Amniotic stem cell (primary cell): ENCODE data around the gene RPGRIP1L.

Experiments used
- DNase-seq: peaks from one replicate; lab custom pipeline; 2025; lab: John Stamatoyannopoulos, UW

RPGRIP1L gene

DNA sequence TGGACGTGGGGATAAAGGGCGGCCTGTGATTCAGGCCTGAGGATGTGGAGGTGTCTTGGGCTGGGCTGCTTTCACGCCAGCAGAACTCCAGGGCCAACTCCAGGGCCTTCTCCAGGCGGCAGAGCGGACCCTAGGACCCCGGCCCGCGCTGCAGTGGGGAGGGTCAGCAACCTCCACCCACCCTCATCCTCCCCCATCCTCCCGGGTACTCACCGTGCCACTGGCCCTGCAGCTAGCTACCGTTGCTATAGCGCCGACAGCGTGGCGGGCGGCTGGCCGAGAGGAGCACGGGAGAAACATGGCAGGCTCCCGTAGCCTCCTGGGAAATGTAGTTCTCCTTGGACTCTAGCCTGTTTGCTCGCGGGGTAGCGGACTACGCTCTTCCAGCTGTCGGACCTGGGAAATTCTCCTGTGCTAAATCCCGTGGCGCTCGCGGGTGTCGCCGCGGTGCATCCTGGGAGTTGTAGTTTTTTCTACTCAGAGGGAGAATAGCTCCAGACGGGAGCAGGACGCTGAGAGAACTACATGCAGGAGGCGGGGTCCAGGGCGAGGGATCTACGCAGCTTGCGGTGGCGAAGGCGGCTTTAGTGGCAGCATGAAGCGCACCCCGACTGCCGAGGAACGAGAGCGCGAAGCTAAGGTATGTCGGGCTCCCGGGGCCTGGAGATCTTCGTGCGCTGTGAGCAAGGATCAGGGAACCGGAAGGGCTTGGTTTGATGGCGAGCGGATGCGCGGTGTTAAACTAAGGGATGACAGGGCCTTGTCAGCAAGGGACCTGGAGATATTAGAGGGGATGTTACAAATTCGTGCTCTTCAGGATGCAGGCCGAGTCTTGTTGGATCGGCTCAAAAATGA, at the start of gene RPGRIP1L, which contains the start of gene FTO:
TSS of gene RPGRIP1L (minus strand) at position 270 of the 855 bp plus-strand sequence. CDS start 3,136 bp downstream, outside the sequence.
TSS of gene FTO (plus strand) at position 567 of the 855 bp plus-strand sequence.
- DNase-seq, result peak; percentile 99

GRCh38 chr16:53753431-53753830, 49.8 kb upstream of the RPGRIP1L start:
- no peak for DNase-seq

- DNase-seq, result no peak
These were observed 48.9 kb upstream of the RPGRIP1L start for GRCh38 chr16:53752560-53752959.

GRCh38 chr16:53745753-53746266, 42.2 kb upstream of the RPGRIP1L start:
- peak; percentile 32 for DNase-seq

GRCh38 chr16:53745086-53745485, 41.4 kb upstream of the RPGRIP1L start:
- no peak for DNase-seq

GRCh38 chr16:53744449-53744848, 40.8 kb upstream of the RPGRIP1L start:
- DNase-seq, result no peak

DNA sequence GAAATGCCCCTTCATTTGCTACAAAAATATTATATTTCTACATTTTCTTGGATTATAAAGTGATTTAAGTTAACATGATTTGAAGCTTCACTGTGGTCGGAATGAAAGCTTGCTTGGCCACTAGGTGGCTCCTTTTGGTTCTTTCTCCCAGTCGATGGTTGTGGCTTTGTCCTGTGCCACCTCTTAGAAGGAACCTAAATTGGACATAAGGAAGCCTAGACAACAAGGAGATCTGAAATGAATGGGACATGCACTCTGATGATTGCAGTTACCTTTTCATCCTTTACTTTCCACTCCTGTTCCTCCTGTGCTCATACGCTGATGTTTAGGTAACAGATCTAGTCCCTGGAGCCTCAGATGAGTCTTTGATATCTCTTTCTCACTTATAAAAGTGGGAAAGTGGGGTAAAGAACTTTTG, 39.5 kb upstream of the RPGRIP1L start:
- DNase-seq, result no peak

GRCh38 chr16:53741546-53741945, 37.9 kb upstream of the RPGRIP1L start:
- no peak for DNase-seq

- no peak for DNase-seq
These were observed 37.4 kb upstream of the RPGRIP1L start for GRCh38 chr16:53740933-53741531.

DNA sequence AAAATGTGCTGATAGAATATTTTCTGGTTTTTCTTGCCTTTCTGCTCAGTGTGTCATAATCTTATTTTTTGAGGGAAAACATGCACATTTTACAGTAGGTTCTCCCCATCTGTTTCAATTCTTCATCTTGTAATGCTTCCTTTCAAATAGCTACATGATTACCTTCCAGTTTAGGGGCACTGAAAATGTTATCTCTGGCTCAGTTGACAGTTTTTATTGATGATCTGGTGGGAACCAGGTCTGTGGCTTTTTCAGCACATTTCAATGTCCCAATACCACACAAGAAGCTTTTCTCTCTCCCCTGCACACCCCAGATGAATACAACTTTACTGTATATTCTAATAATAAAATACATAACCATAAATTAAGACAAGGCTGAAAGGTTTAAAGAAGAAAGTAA, 36.8 kb upstream of the RPGRIP1L start:
- DNase-seq, result no peak

GRCh38 chr16:53737552-53737951, 33.9 kb upstream of the RPGRIP1L start:
- DNase-seq, result no peak

DNA sequence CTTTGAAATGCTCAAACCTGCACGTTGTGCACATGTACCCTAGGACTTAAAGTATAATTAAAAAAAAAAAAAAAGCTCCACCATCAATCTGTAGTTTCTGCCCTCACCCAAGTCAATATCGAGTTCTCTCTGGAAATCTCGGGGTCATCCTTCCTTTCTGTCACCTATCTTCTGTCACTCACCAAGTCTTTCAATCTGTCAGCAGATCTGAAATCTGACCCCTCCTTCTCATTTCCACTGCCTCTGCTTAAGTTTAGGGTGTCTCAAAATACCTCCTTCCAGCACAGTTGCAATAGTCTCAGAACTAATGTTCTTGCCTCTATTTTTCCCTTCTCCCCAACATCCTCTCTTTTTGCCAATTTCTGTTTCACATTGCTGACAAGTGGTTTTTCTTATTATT, 32.6 kb upstream of the RPGRIP1L start:
- DNase-seq, result no peak

DNA sequence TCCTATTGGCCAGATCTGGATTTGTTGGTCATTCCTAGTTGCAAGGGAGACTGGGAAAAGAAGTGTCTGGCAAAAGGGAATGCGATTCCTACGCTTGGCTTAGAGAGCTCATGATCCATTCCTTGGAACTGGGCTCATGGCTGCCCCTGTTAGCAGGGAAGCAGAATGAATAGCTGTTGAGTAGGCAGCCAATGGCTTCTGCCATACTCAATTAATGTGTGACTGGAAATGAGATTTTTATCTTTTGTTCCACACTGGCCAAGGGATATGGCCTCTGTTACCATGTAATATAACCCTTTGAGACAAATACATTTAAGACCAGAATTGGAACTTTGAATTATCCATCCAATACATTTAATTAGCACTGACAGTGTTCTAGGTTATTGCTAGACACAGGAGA, 31.2 kb upstream of the RPGRIP1L start:
- no peak for DNase-seq

DNA sequence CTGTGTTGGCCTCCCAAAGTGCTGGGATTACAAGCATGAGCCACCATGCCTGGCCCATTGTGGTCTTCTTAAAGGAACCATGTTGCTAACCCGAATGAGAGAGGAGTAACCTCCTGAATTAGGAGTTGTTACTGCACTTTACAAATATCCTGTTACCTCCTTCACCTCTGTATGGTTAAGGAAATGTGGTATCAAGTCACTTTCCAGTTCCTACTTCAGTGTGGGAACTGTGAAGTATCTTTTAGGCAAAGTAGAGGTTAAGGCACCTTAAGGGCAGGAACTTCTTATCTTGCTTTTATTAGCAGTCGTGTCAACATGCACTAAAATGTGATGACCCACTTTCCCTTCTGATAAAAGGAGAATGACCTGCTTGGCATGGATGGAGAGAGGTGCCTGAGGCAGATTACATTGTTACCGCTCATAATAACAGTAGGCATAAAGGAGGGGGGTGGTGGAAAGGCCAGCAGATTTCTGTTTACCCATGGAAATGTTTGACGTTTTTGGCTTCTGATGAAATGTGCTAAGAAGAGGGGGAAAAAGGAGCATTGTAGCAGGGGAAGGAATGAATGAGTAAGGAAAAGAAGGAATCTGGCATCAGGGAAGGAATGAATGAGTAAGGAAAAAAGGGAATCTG, 28.8 kb upstream of the RPGRIP1L start:
- DNase-seq, result peak; percentile 19

- no peak for DNase-seq
These were observed 27.0 kb upstream of the RPGRIP1L start for GRCh38 chr16:53730693-53731092.

DNA sequence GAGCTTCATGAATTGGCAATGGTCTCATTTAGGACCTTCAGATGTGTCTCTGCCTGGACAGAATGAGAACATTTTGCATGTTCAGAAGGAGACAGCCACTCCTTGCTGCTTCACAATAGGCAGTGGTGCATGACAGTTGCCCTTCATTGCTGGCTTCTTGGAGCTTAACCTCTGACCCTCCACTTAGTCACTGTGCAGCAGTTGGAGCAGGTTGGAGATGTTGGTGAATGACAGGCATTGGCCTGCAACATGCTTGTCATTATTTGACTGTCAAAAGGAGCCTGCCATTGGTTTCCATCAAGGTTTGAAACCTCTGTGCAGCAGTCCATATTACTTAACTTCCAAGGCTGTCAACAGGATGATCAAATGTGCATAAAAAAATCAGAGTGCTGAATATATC, 23.0 kb upstream of the RPGRIP1L start:
- no peak for DNase-seq

DNA sequence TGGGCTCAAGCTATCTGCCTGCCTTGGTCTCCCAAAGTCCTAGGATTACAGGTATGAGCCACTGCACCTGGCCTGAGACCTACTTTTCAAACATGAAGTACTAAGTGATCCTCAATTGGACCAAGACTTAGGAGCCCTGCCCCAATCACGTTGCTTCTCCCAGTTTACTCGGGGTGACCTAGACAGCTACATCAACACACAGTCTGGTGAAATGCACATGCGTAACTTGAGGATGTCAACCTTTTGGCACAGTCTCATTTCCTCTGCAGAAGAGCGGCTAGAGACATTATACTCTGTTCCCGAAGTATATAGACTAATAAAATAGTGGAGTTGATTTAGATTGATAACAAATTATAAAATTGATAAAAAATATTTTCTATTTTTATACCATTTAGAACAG, 17.4 kb upstream of the RPGRIP1L start:
- no peak for DNase-seq

- no peak for DNase-seq
These were observed 13.9 kb upstream of the RPGRIP1L start for GRCh38 chr16:53717577-53717976.

GRCh38 chr16:53715023-53715384, 11.3 kb upstream of the RPGRIP1L start:
- no peak for DNase-seq

- no peak for DNase-seq
These were observed 10.8 kb upstream of the RPGRIP1L start for GRCh38 chr16:53714205-53715022.

GRCh38 chr16:53713403-53714204, 9.9 kb upstream of the RPGRIP1L start:
- no peak for DNase-seq
